Gastrocnemius medialis (tissue), 4 donors: ENCODE data around the gene KRT13. TPM values are rescaled to one million over a fixed set of nuclear protein-coding genes. Genes with fewer than 3 reads are reported as not detected.

Experiments
- ATAC-seq, 2 donors: fragments of 150-250 bp; one replicate each; pipeline ENCODE4 v1.9.1; 2016
- DNase-seq, 2 donors: peaks; one replicate each; pipeline ENCODE4 v3.0.0-alpha.2; 2019
- H3K27ac ChIP-seq, 4 donors: fragments of 200-600 bp; sonication (generic); 1 replicate in 1 of 4; 2 replicates in 3 of 4; pipeline ENCODE4 v1.5.1; 2016 to 2018; ENCODE audit warnings: mild to moderate bottlenecking in 2 of 4, moderate library complexity in 1 of 4
- H3K27me3 ChIP-seq, 3 donors: fragments of 200-600 bp; sonication (generic) in 2 of 3; 1 replicate in 1 of 3; 2 replicates in 2 of 3; pipeline versions ENCODE4 v1.5.1 to v1.6.0; 2016 to 2019; ENCODE audit warnings: mild to moderate bottlenecking in 1 of 3, moderate library complexity in 1 of 3
- H3K36me3 ChIP-seq, 2 donors: fragments of 200-600 bp; sonication (generic) in 1 of 2; one replicate each; pipeline ENCODE4 v1.5.1; 2017 to 2018
- H3K4me1 ChIP-seq, 2 donors: fragments of 200-600 bp; sonication (generic) in 1 of 2; one replicate each; pipeline ENCODE4 v1.5.1; 2016 to 2017; ENCODE audit warnings: mild to moderate bottlenecking in 2 of 2
- H3K4me3 ChIP-seq, 4 donors: fragments of 200-600 bp; sonication (generic) in 3 of 4; 1 replicate in 1 of 4; 2 replicates in 3 of 4; pipeline ENCODE4 v1.5.1; 2016 to 2019; ENCODE audit warnings: mild to moderate bottlenecking in 2 of 4
- H3K9me3 ChIP-seq, 3 donors: fragments of 200-600 bp; sonication (generic) in 2 of 3; 1 replicate in 1 of 3; 2 replicates in 2 of 3; pipeline ENCODE4 v1.5.1; 2016 to 2019
- CTCF ChIP-seq, 5 experiments: fragments of 450-650 bp in 3 of 5; fragments of 200-600 bp in 2 of 5; sonication (generic) in 2 of 5; IDR thresholded peaks in 4 of 5; conservative IDR thresholded peaks in 1 of 5; 1 replicate in 4 of 5; 2 replicates in 1 of 5; pipeline ENCODE4 v1.5.1; 2016 to 2019; ENCODE audit warnings: antibody characterized with exemption in 5 of 5, mild to moderate bottlenecking in 3 of 5, moderate library complexity in 3 of 5
- POLR2A ChIP-seq, 2 donors: fragments of 450-650 bp; IDR thresholded peaks; one replicate each; pipeline ENCODE4 v1.6.1; 2017; ENCODE audit warnings: antibody characterized with exemption in 2 of 2, mild to moderate bottlenecking in 2 of 2, moderate library complexity in 2 of 2
- in situ Hi-C, 4 donors: fragments of 200-750 bp; cut with MboI; loops; one replicate each; pipeline versions ENCODE4 v1.15.0 to v1.8.0; 2017; ENCODE audit warnings: low sequenced_read_pairs in 4 of 4
- intact Hi-C: fragments of 100-400 bp; cut with DNase I; formaldehyde crosslinking; loops from one replicate; pipeline ENCODE4 v1.15.1; 2023; ENCODE audit warnings: low total_unique reads
- total RNA-seq, 4 donors: library from RNA; depleted of rRNA; stranded (reverse); fragments of >200 nt; gene quantifications; one replicate each; pipeline versions ENCODE4 v1.1.0 to v1.2.3, GENCODE V29; 2016

KRT13 gene
- total RNA-seq, 4 donors from 2014 or later, result not detected

DNA sequence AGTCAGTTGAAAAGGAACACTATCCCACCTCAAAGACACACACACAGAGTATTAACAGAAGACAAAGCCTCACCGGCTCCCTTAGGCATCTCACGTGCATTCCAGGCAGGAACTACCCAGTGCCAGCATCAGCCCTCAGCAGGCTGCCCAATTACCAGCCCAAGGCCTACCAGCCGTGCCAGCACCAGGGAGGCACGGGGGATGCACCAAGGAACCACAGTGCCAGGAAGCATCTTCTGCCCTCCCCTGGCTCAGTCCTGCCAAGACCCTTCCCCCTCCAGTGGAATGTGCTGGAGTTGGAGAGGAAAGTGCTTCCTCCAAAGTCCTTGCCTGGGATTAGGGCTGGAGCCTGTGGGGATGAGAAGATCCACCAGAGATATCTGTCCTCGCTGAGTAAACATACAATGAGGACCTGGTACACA, 33.7 kb upstream of the KRT13 start:
- ATAC-seq, result no peak

DNA sequence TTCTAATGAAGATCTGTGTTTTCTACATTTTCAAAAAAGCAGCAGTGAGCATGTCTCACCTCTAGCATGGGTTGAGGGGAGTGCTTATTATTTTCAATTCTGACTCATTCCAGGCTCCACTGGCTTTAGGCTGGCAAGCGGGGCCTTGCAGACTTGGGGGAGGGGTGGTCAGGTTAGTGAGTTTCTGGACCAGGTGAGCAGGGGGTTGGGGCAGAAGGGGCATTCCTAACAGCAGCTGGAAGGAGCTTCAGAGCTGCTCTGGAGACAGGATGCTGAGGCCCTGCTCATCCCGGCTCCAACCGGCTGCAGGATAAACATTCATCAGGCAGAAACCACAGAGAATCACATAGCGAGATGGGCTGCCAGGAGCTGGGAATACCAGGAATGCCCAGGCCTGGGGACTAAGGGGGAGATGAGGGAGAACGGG, 33.2 kb upstream of the KRT13 start:
- Histone ChIP-seq H3K4me1 (no peaks in the 10 kb centered on the region), H3K27ac (no peak overlapping the region), H3K4me3 (no peak overlapping the region), H3K9me3 (no peaks in the 10 kb centered on the region), H3K36me3 (no peaks in the 10 kb centered on the region), H3K27me3 (no peaks in the 10 kb centered on the region)
- ATAC-seq (no peak), DNase-seq (no peak)
- no peak for TF ChIP-seq POLR2A (IDR thresholded peaks at IDR 0.05)
- no peak for TF ChIP-seq CTCF (IDR thresholded peaks at IDR 0.05 in 4 of 5, conservative IDR thresholded peaks at IDR 0.05 in 1 of 5)
- intact Hi-C loops, result no loop called here
- in situ Hi-C loops, result no loop called here

More for the DNA sequence above, 33.7 kb upstream of the KRT13 start:
- H3K9me3 ChIP-seq, result no peaks in the 10 kb centered on the region
- H3K36me3 ChIP-seq, result no peaks in the 10 kb centered on the region
- DNase-seq, result no peak
- no peak for TF ChIP-seq CTCF (IDR thresholded peaks at IDR 0.05 in 4 of 5, conservative IDR thresholded peaks at IDR 0.05 in 1 of 5)
- no peak for TF ChIP-seq POLR2A (IDR thresholded peaks at IDR 0.05)
- intact Hi-C loops, result no loop called here
- H3K4me1 ChIP-seq, result no peaks in the 10 kb centered on the region
- no peak overlapping the region for H3K27ac ChIP-seq
- in situ Hi-C loops, result no loop called here
- H3K4me3 ChIP-seq, result no peak overlapping the region
- no peaks in the 10 kb centered on the region for H3K27me3 ChIP-seq

DNA sequence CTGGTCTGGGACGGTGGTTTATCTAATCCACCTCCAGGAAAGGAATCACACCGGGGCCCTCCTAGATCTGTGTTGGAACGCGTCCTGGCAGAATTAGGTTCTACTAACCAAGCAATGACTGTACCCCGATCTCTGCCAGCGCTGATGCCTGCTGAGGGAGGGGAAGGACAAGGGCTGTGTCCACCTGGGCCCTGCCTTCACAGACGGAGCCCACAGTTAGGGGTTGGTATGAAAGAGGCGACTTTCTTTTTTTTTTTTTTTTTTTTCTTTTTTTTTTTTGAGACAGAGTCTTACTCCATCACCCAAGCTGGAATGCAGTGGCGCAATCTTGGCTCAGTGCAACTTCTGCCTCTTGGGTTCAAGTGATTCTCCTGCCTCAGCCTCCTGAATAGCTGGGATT, 32.6 kb upstream of the KRT13 start:
- TF ChIP-seq POLR2A (IDR thresholded peaks at IDR 0.05), result no peak

DNA sequence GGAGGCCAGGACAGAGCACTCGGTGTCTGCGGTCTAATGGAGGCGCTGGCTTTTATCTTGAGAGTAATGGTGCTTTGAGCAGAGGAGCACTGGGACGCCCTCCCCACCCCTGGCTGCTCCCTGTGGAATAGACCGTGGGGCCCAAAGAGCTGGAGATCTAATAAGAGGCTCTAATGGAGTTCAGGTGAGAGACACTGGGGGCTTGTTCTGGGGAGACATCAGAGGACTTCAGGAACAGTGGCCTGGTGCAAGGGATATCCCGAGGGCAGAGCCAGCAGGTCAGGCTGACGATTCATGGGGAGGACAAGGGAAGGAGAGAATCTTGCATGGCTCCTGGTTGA, 32.2 kb upstream of the KRT13 start:
- no peak for DNase-seq
- intact Hi-C loops (no loop called here), in situ Hi-C loops (no loop called here)
- Histone ChIP-seq H3K4me3 (no peak overlapping the region), H3K27ac (no peak overlapping the region), H3K4me1 (no peaks in the 10 kb centered on the region), H3K27me3 (no peaks in the 10 kb centered on the region), H3K9me3 (no peaks in the 10 kb centered on the region), H3K36me3 (no peaks in the 10 kb centered on the region)
- no peak for ATAC-seq
- TF ChIP-seq POLR2A (IDR thresholded peaks at IDR 0.05), result no peak
- no peak for TF ChIP-seq CTCF (IDR thresholded peaks at IDR 0.05 in 4 of 5, conservative IDR thresholded peaks at IDR 0.05 in 1 of 5)

More for the DNA sequence above, 32.6 kb upstream of the KRT13 start:
- H3K4me3 ChIP-seq, result no peak overlapping the region
- DNase-seq (no peak), ATAC-seq (no peak)
- no peaks in the 10 kb centered on the region for H3K36me3 ChIP-seq
- in situ Hi-C loops (no loop called here), intact Hi-C loops (no loop called here)
- no peaks in the 10 kb centered on the region for H3K9me3 ChIP-seq
- no peaks in the 10 kb centered on the region for H3K27me3 ChIP-seq
- no peak overlapping the region for H3K27ac ChIP-seq
- H3K4me1 ChIP-seq, result no peaks in the 10 kb centered on the region

GRCh38 chr17:41536741-41537613, 31.6 kb upstream of the KRT13 start:
- Histone ChIP-seq H3K4me1 (no peaks in the 10 kb centered on the region), H3K4me3 (no peak overlapping the region), H3K27me3 (peaks cover 0 to 4% (median 0%) of the 10 kb centered on the region in 3 donors), H3K9me3 (no peaks in the 10 kb centered on the region), H3K27ac (no peak overlapping the region), H3K36me3 (no peaks in the 10 kb centered on the region)
- TF ChIP-seq POLR2A (IDR thresholded peaks at IDR 0.05), result no peak
- no peak for TF ChIP-seq CTCF (IDR thresholded peaks at IDR 0.05 in 4 of 5, conservative IDR thresholded peaks at IDR 0.05 in 1 of 5)
- intact Hi-C loops, result no loop called here
- no peak for DNase-seq
- ATAC-seq, result no peak
- in situ Hi-C loops, result no loop called here
